ENCODE measurements around the gene MAX. TPM values are rescaled to one million over a fixed set of nuclear protein-coding genes. Genes with fewer than 3 reads are reported as not detected.

The MAX gene
- total and polyA plus RNA-seq, 2 of the 8 experiments (the other 6 are each of a cell fraction or from before 2014, with no cell fraction given), result 36.9 to 65.1 TPM

- Histone ChIP-seq H2BK12ac (ENCODE audit: low read depth, low read length) (no peak overlapping the region), H4K5ac (ENCODE audit: insufficient read length, low read depth, low read length) (no peak overlapping the region), H3K23me2 (ENCODE audit: low read depth, low read length) (no peaks in the 10 kb centered on the region), H2AFZ (ENCODE audit: low read length) (peak overlapping the region; percentile 4; the same call in 1 of the 2 replicates), H2AK5ac (ENCODE audit: low read depth, low read length) (no peak overlapping the region), H2BK120ac (replicated peaks; ENCODE audit: low read depth, low read length) (no peak overlapping the region), H3K4ac (replicated peaks; ENCODE audit: insufficient read length, low read depth, low read length) (no peak overlapping the region), H3K27ac (ENCODE audit: low read depth, low read length) (no peak overlapping the region; the same call in 1 of the 2 replicates), H3K36me3 (ENCODE audit: control insufficient read depth in 2 of 4, insufficient read depth in 4 of 4, low read length in 3 of 4) (no peaks in the 10 kb centered on the region), H3K23ac (ENCODE audit: insufficient read length) (no peak overlapping the region), H3K9ac (replicated peaks in 1 of 4; ENCODE audit: extremely low read depth in 1 of 4, low read depth in 3 of 4, low read length in 3 of 4) (no peak overlapping the region), H3K9me3 (ENCODE audit: insufficient read depth in 2 of 2, low read depth in 1 of 2, low read length in 1 of 2) (no peaks in the 10 kb centered on the region), H3K4me1 (replicated peaks in 1 of 4; ENCODE audit: control insufficient read depth in 3 of 4, insufficient read depth in 4 of 4, low read length in 3 of 4) (no peaks in the 10 kb centered on the region; a peak in 2 of 7 replicates), H3K27me3 (replicated peaks in 1 of 4; ENCODE audit: control insufficient read depth in 3 of 4, extremely low read depth in 1 of 4, insufficient read depth in 3 of 4, low read length in 3 of 4) (peaks cover 0 to 1% (median 0%) of the 10 kb centered on the region in 4 experiments; a peak in 1 of 7 replicates), H3K14ac (ENCODE audit: insufficient read length) (no peak overlapping the region), H2BK5ac (ENCODE audit: low read depth, low read length) (no peak overlapping the region), H4K91ac (replicated peaks; ENCODE audit: insufficient read length, low read length) (no peak overlapping the region), H4K8ac (ENCODE audit: extremely low read depth, insufficient read depth, low read length) (no peak overlapping the region), H3K79me1 (ENCODE audit: low read depth, low read length) (no peaks in the 10 kb centered on the region), H2BK15ac (ENCODE audit: low read length) (no peak overlapping the region), H3K56ac (replicated peaks; ENCODE audit: insufficient read length, low read depth, low read length) (no peak overlapping the region), H3K4me3 (ENCODE audit: extremely low read depth in 1 of 4, insufficient read depth in 2 of 4, low read depth in 3 of 4, low read length in 4 of 4) (no peak overlapping the region), H3K79me2 (ENCODE audit: control insufficient read depth in 1 of 2, insufficient read depth in 2 of 2, low read length in 2 of 2) (no peaks in the 10 kb centered on the region), H3K18ac (ENCODE audit: extremely low read depth, low read length) (no peak overlapping the region), H2BK20ac (ENCODE audit: low read length) (no peak overlapping the region), H4K20me1 (replicated peaks in 1 of 2; ENCODE audit: control insufficient read depth in 1 of 2, insufficient read depth in 2 of 2, low read length in 2 of 2) (no peaks in the 10 kb centered on the region), H3K4me2 (ENCODE audit: insufficient read depth in 1 of 2, low read depth in 2 of 2, low read length in 2 of 2) (no peak overlapping the region)
- ChIA-PET CTCF (ENCODE audit: partially characterized antibody) (no interaction called here), POLR2A (ENCODE audit: partially characterized antibody) (no interaction called here)
- FAIRE-seq, result no peak
- DNase-seq (ENCODE audit: low read depth in 1 of 2, low spot score in 2 of 2), result no peak
- WGBS, 2 experiments (ENCODE audit: extremely low coverage in 1 of 2, insufficient coverage in 1 of 2, insufficient read length in 1 of 2, insufficient replicate concordance in 2 of 2, low coverage in 1 of 2, low lambda C conversion rate in 2 of 2, missing lambda C conversion rate in 1 of 2), result 96% methylated on average over 8 of the region's 8 CpGs; no CpG with 5 or more reads in 1 of the 2 experiments
- TF ChIP-seq BCL11A (IDR thresholded peaks at IDR 0.05; ENCODE audit: low read depth in 2 of 2, low read length in 2 of 2), result no peak
- TF ChIP-seq SUZ12 (IDR thresholded peaks at IDR 0.05; ENCODE audit: low read length), result no peak
- TF ChIP-seq ASH2L (IDR thresholded peaks at IDR 0.05; ENCODE audit: low read length), result no peak
- TF ChIP-seq RAD21 (IDR thresholded peaks at IDR 0.05 in 1 of 2, conservative IDR thresholded peaks at IDR 0.05 in 1 of 2; ENCODE audit: low read depth in 2 of 2, low read length in 2 of 2), result no peak
- no peak for TF ChIP-seq TBP (IDR thresholded peaks at IDR 0.05; ENCODE audit: low read depth, low read length)
- no peak for TF ChIP-seq JUND (IDR thresholded peaks at IDR 0.05; ENCODE audit: low read length)
- no peak for TF ChIP-seq CTBP2 (IDR thresholded peaks at IDR 0.05; ENCODE audit: borderline replicate concordance, insufficient read depth, insufficient read length, low read length)
- no peak for TF ChIP-seq CBX5 (IDR thresholded peaks at IDR 0.05; ENCODE audit: low read depth, low read length)
- no peak for TF ChIP-seq POLR2A (IDR thresholded peaks at IDR 0.05; ENCODE audit: control extremely low read depth in 1 of 2, low read depth in 2 of 2, low read length in 2 of 2)
- no peak for TF ChIP-seq TAF1 (IDR thresholded peaks at IDR 0.05; ENCODE audit: low read depth, low read length)
- no peak for TF ChIP-seq CREB1 (IDR thresholded peaks at IDR 0.05)
- no peak for TF ChIP-seq JUN (IDR thresholded peaks at IDR 0.05; ENCODE audit: low read depth, low read length)
- no peak for TF ChIP-seq GABPA (IDR thresholded peaks at IDR 0.05; ENCODE audit: borderline replicate concordance, insufficient read depth, low read length)
- no peak for TF ChIP-seq NRF1 (IDR thresholded peaks at IDR 0.05; ENCODE audit: low read depth, low read length)
- TF ChIP-seq RNF2 (IDR thresholded peaks at IDR 0.05; ENCODE audit: borderline replicate concordance, low read depth, low read length, missing control alignments, poor library complexity, severe bottlenecking), result no peak
Measured at GRCh38 chr14:65144170-65144569, 41.9 kb upstream of the MAX start.
